ENCODE measurements around the gene HMGXB4.

The HMGXB4 gene

GRCh38 chr22:35343664-35344550, 86.6 kb downstream of the HMGXB4 start:
- Histone ChIP-seq H3K9me3 (ENCODE audit: control insufficient read depth in 1 of 2, low read length in 2 of 2) (no peaks in the 10 kb centered on the region), H3K4me1 (ENCODE audit: control insufficient read depth in 1 of 2, insufficient read depth in 2 of 2, low read length in 2 of 2) (no peaks in the 10 kb centered on the region), H3K4me3 (ENCODE audit: low read depth in 1 of 2, low read length in 2 of 2) (no peak overlapping the region), H3K36me3 (ENCODE audit: control insufficient read depth in 1 of 2, insufficient read depth in 2 of 2, low read length in 2 of 2) (peaks cover 20 to 82% of the 10 kb centered on the region in 2 donors), H3K27me3 (ENCODE audit: low read depth, low read length) (no peaks in the 10 kb centered on the region), H3K27ac (ENCODE audit: low read length) (no peak overlapping the region)

GRCh38 chr22:35344956-35345690, 87.8 kb downstream of the HMGXB4 start:
- H3K36me3 ChIP-seq (ENCODE audit: control insufficient read depth in 1 of 2, insufficient read depth in 2 of 2, low read length in 2 of 2), result peaks cover 20 to 74% of the 10 kb centered on the region in 2 donors
- H3K4me1 ChIP-seq (ENCODE audit: control insufficient read depth in 1 of 2, insufficient read depth in 2 of 2, low read length in 2 of 2), result peaks cover under 1 to 9% of the 10 kb centered on the region in 2 donors
- no peak overlapping the region for H3K27ac ChIP-seq (ENCODE audit: low read length)
- H3K27me3 ChIP-seq (ENCODE audit: low read depth, low read length), result no peaks in the 10 kb centered on the region
- H3K4me3 ChIP-seq (ENCODE audit: low read depth in 1 of 2, low read length in 2 of 2), result no peak overlapping the region
- no peaks in the 10 kb centered on the region for H3K9me3 ChIP-seq (ENCODE audit: control insufficient read depth in 1 of 2, low read length in 2 of 2)

Data from muscle layer of duodenum (tissue), 2 donors.